ENCODE results near the gene BTRC.
A peak's percentile ranks its signal among the peaks of the same experiment; 100 is the strongest.

The BTRC gene

DNA sequence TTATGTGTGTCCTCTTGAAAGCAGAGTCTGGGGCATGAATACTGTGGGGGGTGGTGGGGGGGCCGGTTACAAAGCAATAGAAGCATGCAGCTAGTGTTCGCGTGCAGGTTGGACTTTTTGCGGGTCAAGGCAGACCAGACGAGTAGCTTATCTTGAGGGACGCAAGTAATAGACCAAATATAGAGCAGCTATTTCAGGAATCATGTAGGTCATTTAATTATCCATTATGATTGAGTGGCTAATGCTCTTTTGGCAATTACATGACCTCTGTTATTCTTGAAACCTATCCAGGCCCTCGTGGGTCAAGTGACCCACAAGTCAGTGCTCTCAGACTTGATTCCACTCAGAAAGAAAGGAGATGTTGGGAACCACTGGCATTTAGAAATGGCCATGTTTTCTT, 93.0 kb downstream of the BTRC start:
- DNase-seq = no peak

GRCh38 chr10:101447477-101447876, 93.5 kb downstream of the BTRC start:
- no peak for DNase-seq

- no peak for DNase-seq
These were observed 96.5 kb downstream of the BTRC start for GRCh38 chr10:101450277-101451080.

DNA sequence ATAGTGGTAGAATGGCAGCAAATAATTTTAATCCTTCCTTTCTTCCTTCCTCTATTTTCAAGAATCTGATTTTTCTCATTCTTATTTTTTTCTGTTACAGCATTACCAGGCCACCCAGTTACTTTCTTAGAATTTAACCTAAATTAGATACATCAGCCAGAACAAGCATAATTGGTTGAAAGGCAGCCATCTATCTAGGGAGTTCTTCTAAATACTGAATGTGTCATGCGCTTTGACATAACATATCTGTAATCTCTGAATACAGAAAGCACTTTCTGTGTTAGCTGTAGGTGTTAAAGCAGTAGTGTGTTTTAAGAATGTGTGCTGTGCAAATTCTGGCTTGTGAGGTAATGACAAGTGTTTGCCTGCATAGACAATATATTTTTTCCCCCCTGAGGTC, 97.3 kb downstream of the BTRC start:
- no peak for DNase-seq

DNA sequence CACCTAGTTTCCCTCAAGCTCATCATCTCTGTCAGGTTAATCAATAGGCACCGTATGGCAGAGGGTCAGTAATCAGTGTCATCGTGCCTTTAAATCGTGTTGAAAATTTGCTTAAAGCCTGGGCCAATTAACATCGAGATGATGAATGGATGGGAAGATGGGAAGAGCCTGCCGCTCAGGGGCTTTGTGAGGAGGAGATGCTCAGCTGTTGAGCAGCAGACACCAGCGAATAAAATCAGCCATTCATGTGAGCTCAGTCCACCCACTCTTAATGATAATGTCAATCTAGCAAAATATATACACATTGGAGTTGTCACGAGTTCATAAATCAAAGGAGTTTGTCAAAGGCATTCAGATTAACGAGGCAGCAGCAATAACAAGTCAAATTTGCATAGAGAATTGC, 97.7 kb downstream of the BTRC start:
- DNase-seq = no peak

- DNase-seq = no peak
These were observed 98.2 kb downstream of the BTRC start for GRCh38 chr10:101452176-101452575.

- no peak for DNase-seq
These were observed 98.6 kb downstream of the BTRC start for GRCh38 chr10:101452593-101452992.

DNA sequence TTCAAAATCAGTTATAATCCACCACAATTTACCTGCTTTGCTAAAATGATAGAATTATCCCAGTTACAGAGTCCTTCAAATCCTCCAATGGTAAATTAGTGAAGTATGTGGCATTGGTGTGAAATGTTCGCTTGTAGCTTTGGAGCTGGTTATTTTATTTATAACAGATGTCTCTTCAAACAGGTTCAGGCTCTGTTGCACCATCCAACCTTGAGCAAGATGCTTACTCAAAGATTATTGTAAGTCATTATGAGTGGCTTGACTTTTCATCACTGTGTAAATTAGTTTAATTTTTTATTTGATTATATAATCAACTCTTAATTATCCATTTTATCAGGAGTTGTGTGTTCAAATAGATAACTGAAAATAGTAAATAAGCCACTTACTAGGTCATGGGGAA, 99.4 kb downstream of the BTRC start:
- DNase-seq = no peak

DNA sequence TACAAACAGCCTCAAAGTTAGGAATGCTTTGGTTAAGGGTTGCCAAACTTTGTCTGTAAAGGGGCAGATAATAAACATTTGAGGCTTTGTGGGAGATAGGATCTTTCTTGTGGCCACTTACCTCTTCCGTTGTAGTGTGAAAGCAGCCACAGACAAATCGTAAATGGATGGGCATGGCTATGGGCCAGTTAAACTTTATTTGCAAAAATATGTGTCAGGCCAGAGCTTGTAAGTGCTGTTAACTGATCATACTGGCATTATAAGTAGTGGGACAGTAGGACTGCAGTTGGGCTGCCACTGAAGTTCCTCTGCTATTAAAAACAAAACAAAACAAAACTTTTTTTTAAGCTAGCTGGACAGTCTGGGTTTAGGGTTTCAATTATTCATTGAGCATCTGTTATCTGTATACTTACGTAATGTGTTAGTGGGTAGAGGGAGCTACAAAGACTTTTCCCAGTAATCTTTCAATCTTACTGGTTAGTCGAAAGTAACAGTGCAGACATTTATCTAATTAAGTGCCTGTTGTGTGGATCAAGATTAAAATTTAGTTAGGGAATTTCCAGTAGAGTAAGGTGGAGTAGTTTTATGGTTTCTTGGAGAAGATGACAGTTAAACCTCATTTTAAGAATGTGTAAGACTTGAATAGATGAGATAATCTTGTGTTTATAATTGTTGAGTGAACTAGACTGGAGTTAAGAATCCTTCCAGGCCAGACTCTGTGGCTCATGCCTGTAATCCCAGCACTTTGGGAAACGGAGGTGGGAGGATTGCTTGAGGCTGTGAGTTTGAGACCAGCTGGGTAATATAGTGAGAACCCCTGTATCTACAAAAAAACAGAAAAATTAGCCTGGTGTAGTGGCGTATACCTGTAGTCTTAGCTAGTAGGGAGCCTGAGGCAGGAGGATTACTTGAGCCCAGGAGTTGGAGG, 100.1 kb downstream of the BTRC start:
- no peak for DNase-seq

DNA sequence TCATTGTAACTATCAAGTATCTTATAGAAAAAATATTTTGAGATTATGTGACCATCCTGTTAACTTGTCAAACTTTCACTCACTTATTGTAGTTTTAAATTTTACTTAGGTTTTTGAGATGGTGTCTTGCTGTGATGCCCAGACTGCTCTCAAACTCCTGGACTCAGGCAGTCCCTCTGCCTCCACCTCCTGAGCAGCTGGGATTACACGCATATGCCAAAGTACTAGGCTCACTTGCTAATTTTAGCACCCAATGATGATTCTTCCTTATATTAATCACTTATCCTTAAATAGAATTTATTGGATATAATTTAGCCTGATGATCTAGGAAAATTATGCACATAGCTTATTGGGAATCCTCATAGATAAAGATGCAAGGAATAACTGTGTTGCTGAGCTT, 104.9 kb downstream of the BTRC start:
- DNase-seq = no peak

DNA sequence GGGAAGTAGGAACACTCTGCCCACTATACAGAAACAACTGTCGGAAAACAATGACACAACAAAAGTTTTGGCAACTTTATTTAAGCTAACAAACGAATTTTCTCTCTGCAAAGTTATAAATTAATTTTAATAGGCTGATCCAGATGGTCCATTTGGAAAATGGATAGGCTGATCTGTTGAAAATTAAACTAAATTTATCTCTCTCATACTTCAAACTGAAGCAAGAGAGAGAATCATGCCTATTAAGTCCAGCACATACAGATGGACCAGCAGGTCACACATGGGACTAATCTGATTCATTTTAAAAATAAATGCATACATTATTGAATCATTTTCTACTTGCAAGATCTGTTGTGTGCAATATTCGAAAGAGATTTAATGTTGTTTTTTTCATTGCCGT, 110.1 kb downstream of the BTRC start:
- no peak for DNase-seq

GRCh38 chr10:101464599-101464998, 110.6 kb downstream of the BTRC start:
- DNase-seq = no peak

- DNase-seq = no peak
These were observed 112.3 kb downstream of the BTRC start for GRCh38 chr10:101466016-101466912.

DNA sequence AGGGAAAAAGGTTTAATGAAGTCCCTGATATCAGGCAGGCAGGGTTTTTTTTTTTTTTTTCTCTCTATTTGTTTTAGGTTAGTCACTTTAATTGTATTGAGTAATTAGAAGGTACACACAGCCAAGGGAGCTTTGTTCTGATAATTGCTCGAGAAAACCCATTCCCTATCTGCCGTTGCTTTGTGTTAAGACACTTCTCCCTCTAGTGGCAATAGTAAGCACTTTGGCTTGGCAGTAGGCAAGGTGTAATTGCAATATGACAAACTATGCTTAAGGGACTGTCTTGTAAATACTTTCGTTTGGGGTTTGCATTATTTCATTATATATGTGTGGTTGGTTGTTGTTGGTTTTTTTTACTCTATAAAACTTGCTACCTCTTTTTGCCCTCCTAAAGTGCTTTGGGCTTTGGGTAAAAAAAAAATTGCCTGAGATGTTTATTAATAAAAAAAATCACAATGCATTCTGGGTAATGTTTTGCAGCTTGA, 113.4 kb downstream of the BTRC start:
- peak; percentile 48 for DNase-seq

DNA sequence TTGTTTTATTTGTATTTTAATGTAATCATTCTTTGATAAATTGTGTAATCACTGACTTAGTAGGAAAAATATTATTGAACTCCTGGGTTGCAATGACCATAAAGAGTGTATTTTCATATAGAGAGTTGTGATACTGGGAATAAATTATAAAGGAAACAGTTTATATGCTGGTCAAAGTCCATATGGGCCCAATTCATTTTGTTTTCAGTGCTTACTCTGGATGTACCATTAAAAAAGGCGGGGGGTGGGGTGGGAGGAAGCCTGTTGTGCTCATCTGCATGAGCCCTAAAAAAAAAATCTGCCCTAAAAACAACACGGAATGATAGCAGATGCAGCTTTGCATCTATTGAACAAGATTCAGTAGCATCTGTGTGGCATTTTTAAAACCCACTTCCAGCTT, 114.2 kb downstream of the BTRC start:
- DNase-seq = no peak

DNA sequence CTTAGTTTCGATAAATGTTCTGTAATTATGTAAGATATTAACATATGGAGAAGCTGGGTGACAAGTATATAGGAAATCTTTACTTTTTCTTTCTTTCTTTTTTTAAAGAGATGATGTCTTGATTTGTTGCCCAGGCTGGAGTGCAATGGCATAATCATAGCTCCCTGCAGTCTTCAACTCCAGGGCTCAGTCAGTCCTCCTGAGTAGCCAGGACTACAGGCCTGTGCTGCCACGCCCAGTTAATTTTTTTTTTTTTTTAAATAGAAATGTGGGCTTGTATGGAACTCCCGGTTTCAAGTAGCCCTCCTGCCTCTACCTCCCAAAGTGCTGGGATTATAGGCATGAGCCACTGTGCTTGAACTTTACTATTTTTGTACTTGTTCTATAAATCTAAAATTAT, 122.4 kb downstream of the BTRC start:
- no peak for DNase-seq

GRCh38 chr10:101478956-101479355, 125.0 kb downstream of the BTRC start:
- no peak for DNase-seq

GRCh38 chr10:101481256-101481655, 127.3 kb downstream of the BTRC start:
- no peak for DNase-seq

DNA sequence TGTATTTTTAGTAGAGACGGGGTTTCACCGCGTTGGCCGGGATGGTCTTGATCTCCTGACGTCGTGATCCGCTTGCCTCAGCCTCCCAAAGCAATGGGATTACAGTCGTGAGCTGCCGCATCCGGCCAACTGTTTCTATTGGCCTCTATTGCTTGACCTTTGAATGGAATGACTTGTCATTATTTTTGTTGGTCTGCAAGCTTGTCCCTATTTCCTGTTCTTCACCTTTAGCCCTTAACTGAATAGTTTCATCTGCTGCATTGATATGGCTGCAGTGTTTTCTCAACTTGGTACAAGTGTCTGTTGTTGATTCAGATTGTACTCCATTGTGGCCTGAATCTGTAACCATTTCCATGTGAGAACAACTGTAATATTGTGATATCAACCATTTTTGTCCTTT, 128.6 kb downstream of the BTRC start:
- DNase-seq = no peak

- DNase-seq = no peak
These were observed 130.3 kb downstream of the BTRC start for GRCh38 chr10:101484175-101484745.

GRCh38 chr10:101485207-101485606, 131.2 kb downstream of the BTRC start:
- no peak for DNase-seq

Data from GDM1 (cell line).